SK-N-SH treated with all-trans-retinoic acid at 6 μM for 48 hours (cell line): ENCODE measurements around the gene COL16A1.

Experiments used
- ARNTL ChIP-seq: fragments of 450-650 bp; formaldehyde crosslinking; IDR thresholded peaks from 2 replicates; pipeline ENCODE4 v1.5.0; 2020; ENCODE audit warnings: low read depth, mild to moderate bottlenecking, moderate library complexity, borderline replicate concordance
- ESRRG ChIP-seq: fragments of 250-450 bp; sonication (Bioruptor Pico); IDR thresholded peaks from 2 replicates; pipeline ENCODE4 v1.6.1; 2021; ENCODE audit warnings: mild to moderate bottlenecking
- GLIS3 ChIP-seq: fragments of 250-450 bp; sonication (Bioruptor Pico); IDR thresholded peaks from 2 replicates; pipeline ENCODE4 v1.5.0; 2020; ENCODE audit warnings: mild to moderate bottlenecking, moderate library complexity
- ISL1 ChIP-seq: fragments of 250-450 bp; sonication (Bioruptor Pico); IDR thresholded peaks from 2 replicates; pipeline ENCODE4 v2.1.2; 2022; ENCODE audit warnings: mild to moderate bottlenecking, moderate library complexity
- RARB ChIP-seq: fragments of 250-450 bp; sonication (Bioruptor Pico); IDR thresholded peaks from 2 replicates; pipeline ENCODE4 v1.8.0; 2021; ENCODE audit warnings: mild to moderate bottlenecking, moderate library complexity
- SNAI2 ChIP-seq: fragments of 250-450 bp; sonication (Bioruptor Pico); IDR thresholded peaks from 2 replicates; pipeline ENCODE4 v1.5.0; 2020; ENCODE audit warnings: mild to moderate bottlenecking, moderate library complexity
- ZNF565 ChIP-seq: fragments of 450-650 bp; formaldehyde crosslinking; conservative IDR thresholded peaks from 2 replicates; pipeline ENCODE4 v1.5.0; 2020; ENCODE audit warnings: low read depth, mild to moderate bottlenecking, moderate library complexity
- ZNF70 ChIP-seq: fragments of 450-650 bp; formaldehyde crosslinking; IDR thresholded peaks from 2 replicates; pipeline ENCODE4 v1.5.0; 2020; ENCODE audit warnings: mild to moderate bottlenecking, moderate library complexity
- TF ChIP-seq, protein P1 (sequence below): fragments of 250-450 bp; sonication (Bioruptor Pico); IDR thresholded peaks from 2 replicates; pipeline ENCODE4 v1.5.1; 2020; ENCODE audit warnings: low read depth, mild to moderate bottlenecking, moderate library complexity
- TF ChIP-seq, protein P2 (sequence below): fragments of 250-450 bp; sonication (Bioruptor Pico); IDR thresholded peaks from 2 replicates; pipeline ENCODE4 v1.8.0; 2020; ENCODE audit warnings: mild to moderate bottlenecking, moderate library complexity, borderline replicate concordance
- TF ChIP-seq, protein P3 (sequence below): fragments of 250-450 bp; sonication (Bioruptor Pico); IDR thresholded peaks from 2 replicates; pipeline ENCODE4 v1.5.1; 2021; ENCODE audit warnings: mild to moderate bottlenecking, moderate library complexity

DNA sequence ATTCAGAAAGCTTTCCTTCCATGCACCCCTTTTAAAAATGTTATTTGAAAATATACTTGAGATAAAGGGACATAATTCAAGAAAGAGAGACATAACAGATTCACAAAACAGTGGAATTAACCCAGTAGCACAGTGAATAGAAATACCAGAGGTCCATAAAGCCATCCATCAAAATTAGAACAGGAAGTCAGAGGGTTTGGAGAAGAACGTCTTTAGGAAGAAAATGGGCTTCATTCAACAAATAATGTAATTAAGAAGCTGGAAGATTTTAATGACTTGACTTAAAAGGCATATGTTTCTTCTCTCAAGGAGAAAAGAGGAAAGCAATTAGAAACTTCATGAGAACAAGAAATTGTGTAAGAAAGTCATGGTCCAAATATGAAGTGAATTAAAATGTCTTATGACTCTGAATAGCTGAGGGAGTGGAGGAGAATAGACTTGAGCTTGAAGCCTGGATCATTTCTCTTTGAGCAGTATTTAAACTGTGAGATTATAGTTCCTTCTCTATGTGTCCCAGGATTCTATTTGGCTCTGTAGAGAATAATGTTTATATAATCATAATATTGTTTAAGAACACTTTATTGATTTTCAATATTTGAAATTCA lies 94.2 kb downstream of the COL16A1 start:
- TF ChIP-seq, protein P1, sequence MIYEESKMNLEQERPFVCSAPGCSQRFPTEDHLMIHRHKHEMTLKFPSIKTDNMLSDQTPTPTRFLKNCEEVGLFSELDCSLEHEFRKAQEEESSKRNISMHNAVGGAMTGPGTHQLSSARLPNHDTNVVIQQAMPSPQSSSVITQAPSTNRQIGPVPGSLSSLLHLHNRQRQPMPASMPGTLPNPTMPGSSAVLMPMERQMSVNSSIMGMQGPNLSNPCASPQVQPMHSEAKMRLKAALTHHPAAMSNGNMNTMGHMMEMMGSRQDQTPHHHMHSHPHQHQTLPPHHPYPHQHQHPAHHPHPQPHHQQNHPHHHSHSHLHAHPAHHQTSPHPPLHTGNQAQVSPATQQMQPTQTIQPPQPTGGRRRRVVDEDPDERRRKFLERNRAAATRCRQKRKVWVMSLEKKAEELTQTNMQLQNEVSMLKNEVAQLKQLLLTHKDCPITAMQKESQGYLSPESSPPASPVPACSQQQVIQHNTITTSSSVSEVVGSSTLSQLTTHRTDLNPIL (CRISPR knock-in tag) = peak; percentile 54; the same call in 1 of the 2 replicates
- TF ChIP-seq, protein P2, sequence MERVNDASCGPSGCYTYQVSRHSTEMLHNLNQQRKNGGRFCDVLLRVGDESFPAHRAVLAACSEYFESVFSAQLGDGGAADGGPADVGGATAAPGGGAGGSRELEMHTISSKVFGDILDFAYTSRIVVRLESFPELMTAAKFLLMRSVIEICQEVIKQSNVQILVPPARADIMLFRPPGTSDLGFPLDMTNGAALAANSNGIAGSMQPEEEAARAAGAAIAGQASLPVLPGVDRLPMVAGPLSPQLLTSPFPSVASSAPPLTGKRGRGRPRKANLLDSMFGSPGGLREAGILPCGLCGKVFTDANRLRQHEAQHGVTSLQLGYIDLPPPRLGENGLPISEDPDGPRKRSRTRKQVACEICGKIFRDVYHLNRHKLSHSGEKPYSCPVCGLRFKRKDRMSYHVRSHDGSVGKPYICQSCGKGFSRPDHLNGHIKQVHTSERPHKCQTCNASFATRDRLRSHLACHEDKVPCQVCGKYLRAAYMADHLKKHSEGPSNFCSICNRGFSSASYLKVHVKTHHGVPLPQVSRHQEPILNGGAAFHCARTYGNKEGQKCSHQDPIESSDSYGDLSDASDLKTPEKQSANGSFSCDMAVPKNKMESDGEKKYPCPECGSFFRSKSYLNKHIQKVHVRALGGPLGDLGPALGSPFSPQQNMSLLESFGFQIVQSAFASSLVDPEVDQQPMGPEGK (CRISPR knock-in tag) = peak; percentile 91
- TF ChIP-seq ZNF565 (CRISPR knock-in tag) (no peak), SNAI2 (CRISPR knock-in tag) (no peak), ESRRG (CRISPR knock-in tag) (peak; percentile 52; the same call in 1 of the 2 replicates), ISL1 (peak; percentile 98), RARB (CRISPR knock-in tag) (no peak), GLIS3 (CRISPR knock-in tag) (no peak), ARNTL (CRISPR knock-in tag) (no peak), ZNF70 (CRISPR knock-in tag) (no peak)
- TF ChIP-seq, protein P3, sequence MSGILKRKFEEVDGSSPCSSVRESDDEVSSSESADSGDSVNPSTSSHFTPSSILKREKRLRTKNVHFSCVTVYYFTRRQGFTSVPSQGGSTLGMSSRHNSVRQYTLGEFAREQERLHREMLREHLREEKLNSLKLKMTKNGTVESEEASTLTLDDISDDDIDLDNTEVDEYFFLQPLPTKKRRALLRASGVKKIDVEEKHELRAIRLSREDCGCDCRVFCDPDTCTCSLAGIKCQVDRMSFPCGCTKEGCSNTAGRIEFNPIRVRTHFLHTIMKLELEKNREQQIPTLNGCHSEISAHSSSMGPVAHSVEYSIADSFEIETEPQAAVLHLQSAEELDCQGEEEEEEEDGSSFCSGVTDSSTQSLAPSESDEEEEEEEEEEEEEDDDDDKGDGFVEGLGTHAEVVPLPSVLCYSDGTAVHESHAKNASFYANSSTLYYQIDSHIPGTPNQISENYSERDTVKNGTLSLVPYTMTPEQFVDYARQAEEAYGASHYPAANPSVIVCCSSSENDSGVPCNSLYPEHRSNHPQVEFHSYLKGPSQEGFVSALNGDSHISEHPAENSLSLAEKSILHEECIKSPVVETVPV (CRISPR knock-in tag) = peak; percentile 50; the same call in 1 of the 2 replicates
